ENCODE measurements around the gene RNF44.

DNA sequence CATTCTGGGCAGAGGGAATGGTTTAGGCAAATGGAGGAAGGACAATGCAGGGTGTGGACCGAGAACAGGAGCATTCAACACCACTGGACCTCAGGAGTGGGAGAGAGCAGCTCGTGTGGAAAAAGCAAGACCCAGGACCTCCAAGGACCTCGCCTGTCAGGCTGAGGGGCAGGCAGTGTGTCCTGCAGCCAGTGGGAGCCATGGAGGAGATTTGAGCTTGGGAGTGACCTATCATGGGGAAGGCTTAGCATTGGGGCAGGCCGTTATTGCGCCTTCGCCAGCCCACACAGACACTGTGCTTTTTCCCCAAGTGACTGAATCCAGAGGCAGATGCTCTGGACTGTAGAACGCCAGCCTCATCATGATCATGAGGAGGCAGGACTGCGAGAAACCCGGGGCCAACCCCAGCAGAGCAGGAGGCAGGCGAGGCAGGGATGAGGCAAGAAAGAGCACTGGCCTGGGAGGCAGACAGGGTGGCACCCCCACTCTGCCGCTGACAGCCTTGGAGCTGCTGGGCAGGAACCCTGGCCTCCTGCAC, 15.2 kb upstream of the RNF44 start:
- TF ChIP-seq CTCF (IDR thresholded peaks at IDR 0.05) (no peak), POLR2A (IDR thresholded peaks at IDR 0.05) (no peak)

Measured in heart left ventricle (tissue), 13 donors.